ENCODE measurements around the gene AURKAIP1. TPM values are rescaled to one million over a fixed set of nuclear protein-coding genes. Genes with fewer than 3 reads are reported as not detected.

AURKAIP1 gene
- polyA plus RNA-seq, 1 of the 3 experiments (the other 2 are of a cell fraction) = 214 TPM

DNA sequence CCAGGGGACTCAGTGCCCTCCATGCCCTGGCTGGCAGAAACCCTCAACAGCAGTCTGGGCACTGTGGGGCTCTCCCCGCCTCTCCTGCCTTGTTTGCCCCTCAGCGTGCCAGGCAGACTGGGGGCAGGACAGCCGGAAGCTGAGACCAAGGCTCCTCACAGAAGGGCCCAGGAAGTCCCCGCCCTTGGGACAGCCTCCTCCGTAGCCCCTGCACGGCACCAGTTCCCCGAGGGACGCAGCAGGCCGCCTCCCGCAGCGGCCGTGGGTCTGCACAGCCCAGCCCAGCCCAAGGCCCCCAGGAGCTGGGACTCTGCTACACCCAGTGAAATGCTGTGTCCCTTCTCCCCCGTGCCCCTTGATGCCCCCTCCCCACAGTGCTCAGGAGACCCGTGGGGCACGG, 46.8 kb downstream of the AURKAIP1 start:
- no peak for TF ChIP-seq EP300 (IDR thresholded peaks at IDR 0.05; ENCODE audit: borderline replicate concordance in 1 of 2, low read depth in 1 of 2, low read length in 1 of 2)
- TF ChIP-seq FOSL2 (IDR thresholded peaks at IDR 0.05; ENCODE audit: borderline replicate concordance, low read depth) = no peak
- no peak for TF ChIP-seq NRF1 (IDR thresholded peaks at IDR 0.05; ENCODE audit: low read depth, low read length)
- TF ChIP-seq, protein P1, sequence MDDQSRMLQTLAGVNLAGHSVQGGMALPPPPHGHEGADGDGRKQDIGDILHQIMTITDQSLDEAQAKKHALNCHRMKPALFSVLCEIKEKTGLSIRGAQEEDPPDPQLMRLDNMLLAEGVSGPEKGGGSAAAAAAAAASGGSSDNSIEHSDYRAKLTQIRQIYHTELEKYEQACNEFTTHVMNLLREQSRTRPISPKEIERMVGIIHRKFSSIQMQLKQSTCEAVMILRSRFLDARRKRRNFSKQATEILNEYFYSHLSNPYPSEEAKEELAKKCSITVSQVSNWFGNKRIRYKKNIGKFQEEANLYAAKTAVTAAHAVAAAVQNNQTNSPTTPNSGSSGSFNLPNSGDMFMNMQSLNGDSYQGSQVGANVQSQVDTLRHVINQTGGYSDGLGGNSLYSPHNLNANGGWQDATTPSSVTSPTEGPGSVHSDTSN (IDR thresholded peaks at IDR 0.05) = no peak
- TF ChIP-seq, protein P2, sequence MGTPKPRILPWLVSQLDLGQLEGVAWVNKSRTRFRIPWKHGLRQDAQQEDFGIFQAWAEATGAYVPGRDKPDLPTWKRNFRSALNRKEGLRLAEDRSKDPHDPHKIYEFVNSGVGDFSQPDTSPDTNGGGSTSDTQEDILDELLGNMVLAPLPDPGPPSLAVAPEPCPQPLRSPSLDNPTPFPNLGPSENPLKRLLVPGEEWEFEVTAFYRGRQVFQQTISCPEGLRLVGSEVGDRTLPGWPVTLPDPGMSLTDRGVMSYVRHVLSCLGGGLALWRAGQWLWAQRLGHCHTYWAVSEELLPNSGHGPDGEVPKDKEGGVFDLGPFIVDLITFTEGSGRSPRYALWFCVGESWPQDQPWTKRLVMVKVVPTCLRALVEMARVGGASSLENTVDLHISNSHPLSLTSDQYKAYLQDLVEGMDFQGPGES (IDR thresholded peaks at IDR 0.05; ENCODE audit: low read depth, low read length) = no peak
- TF ChIP-seq, protein P3, sequence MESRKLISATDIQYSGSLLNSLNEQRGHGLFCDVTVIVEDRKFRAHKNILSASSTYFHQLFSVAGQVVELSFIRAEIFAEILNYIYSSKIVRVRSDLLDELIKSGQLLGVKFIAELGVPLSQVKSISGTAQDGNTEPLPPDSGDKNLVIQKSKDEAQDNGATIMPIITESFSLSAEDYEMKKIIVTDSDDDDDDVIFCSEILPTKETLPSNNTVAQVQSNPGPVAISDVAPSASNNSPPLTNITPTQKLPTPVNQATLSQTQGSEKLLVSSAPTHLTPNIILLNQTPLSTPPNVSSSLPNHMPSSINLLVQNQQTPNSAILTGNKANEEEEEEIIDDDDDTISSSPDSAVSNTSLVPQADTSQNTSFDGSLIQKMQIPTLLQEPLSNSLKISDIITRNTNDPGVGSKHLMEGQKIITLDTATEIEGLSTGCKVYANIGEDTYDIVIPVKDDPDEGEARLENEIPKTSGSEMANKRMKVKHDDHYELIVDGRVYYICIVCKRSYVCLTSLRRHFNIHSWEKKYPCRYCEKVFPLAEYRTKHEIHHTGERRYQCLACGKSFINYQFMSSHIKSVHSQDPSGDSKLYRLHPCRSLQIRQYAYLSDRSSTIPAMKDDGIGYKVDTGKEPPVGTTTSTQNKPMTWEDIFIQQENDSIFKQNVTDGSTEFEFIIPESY (IDR thresholded peaks at IDR 0.05; ENCODE audit: borderline replicate concordance, low read depth) = no peak
- TF ChIP-seq FOXM1 (IDR thresholded peaks at IDR 0.05; ENCODE audit: low read depth) = no peak
- TF ChIP-seq, protein P4, sequence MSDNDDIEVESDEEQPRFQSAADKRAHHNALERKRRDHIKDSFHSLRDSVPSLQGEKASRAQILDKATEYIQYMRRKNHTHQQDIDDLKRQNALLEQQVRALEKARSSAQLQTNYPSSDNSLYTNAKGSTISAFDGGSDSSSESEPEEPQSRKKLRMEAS (IDR thresholded peaks at IDR 0.05; ENCODE audit: low read depth) = no peak
- TF ChIP-seq RXRA (IDR thresholded peaks at IDR 0.05; ENCODE audit: borderline replicate concordance, low read depth) = no peak
- TF ChIP-seq, protein P5, sequence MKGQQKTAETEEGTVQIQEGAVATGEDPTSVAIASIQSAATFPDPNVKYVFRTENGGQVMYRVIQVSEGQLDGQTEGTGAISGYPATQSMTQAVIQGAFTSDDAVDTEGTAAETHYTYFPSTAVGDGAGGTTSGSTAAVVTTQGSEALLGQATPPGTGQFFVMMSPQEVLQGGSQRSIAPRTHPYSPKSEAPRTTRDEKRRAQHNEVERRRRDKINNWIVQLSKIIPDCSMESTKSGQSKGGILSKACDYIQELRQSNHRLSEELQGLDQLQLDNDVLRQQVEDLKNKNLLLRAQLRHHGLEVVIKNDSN (IDR thresholded peaks at IDR 0.05; ENCODE audit: borderline replicate concordance, low read depth) = no peak
- TF ChIP-seq MEF2A (IDR thresholded peaks at IDR 0.05; ENCODE audit: borderline replicate concordance, low read depth) = no peak
- no peak for TF ChIP-seq GABPA (IDR thresholded peaks at IDR 0.05; ENCODE audit: low read depth)
- TF ChIP-seq, protein P6, sequence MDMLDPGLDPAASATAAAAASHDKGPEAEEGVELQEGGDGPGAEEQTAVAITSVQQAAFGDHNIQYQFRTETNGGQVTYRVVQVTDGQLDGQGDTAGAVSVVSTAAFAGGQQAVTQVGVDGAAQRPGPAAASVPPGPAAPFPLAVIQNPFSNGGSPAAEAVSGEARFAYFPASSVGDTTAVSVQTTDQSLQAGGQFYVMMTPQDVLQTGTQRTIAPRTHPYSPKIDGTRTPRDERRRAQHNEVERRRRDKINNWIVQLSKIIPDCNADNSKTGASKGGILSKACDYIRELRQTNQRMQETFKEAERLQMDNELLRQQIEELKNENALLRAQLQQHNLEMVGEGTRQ (IDR thresholded peaks at IDR 0.05; ENCODE audit: borderline replicate concordance, low read depth, low read length) = no peak
- no peak for TF ChIP-seq MXI1 (IDR thresholded peaks at IDR 0.05; ENCODE audit: low read depth, low read length)
- no peak for TF ChIP-seq NFIC (IDR thresholded peaks at IDR 0.05; ENCODE audit: borderline replicate concordance)
- H3K4me3 ChIP-seq (ENCODE audit: low read depth in 2 of 2, low read length in 1 of 2) = no peak overlapping the region
- H3K9ac ChIP-seq = no peak overlapping the region
- H3K9me3 ChIP-seq = no peaks in the 10 kb centered on the region
- 90% methylated on average over 4 of the region's 15 CpGs for WGBS (ENCODE audit: low lambda C conversion rate)
- POLR2A ChIA-PET = no interaction called here
- no peaks in the 10 kb centered on the region for H3K27me3 ChIP-seq (ENCODE audit: insufficient read depth)
- no peak overlapping the region for H3K27ac ChIP-seq (ENCODE audit: low read depth in 2 of 2, low read length in 1 of 2)
- H3K4me2 ChIP-seq = no peak overlapping the region
- peaks cover 0 to 14% of the 10 kb centered on the region in 2 experiments for H3K36me3 ChIP-seq (replicated peaks in 1 of 2; ENCODE audit: control insufficient read depth in 1 of 2, insufficient read depth in 2 of 2, low read length in 1 of 2)
- H3K4me1 ChIP-seq (ENCODE audit: control insufficient read depth in 1 of 2, insufficient read depth in 2 of 2, low read depth in 1 of 2, low read length in 1 of 2) = peaks cover 0 to 31% of the 10 kb centered on the region in 2 experiments; a peak in 1 of 4 replicates
- CTCF ChIA-PET = interaction anchor here (1.5 kb wide), 1 partner anchor 20 kb away, joined by 3 read pairs; the partner anchor contains the start of gene DVL1
- no peak for DNase-seq
- H4K20me1 ChIP-seq (ENCODE audit: insufficient read depth) = peaks cover 3% of the 10 kb centered on the region; the same call in 1 of the 2 replicates
- H3F3A ChIP-seq (replicated peaks; ENCODE audit: insufficient read depth) = peaks cover 5% of the 10 kb centered on the region
- H2AFZ ChIP-seq (ENCODE audit: low read depth) = no peak overlapping the region
- peaks cover 30% of the 10 kb centered on the region for H3K79me2 ChIP-seq (ENCODE audit: insufficient read depth)
- H3K9me2 ChIP-seq = no peaks in the 10 kb centered on the region
